HepG2 (cell line): ENCODE results near the gene PKD1L1.

ENCODE experiments used
- HDAC2 ChIP-seq: sonication (generic); formaldehyde crosslinking; IDR thresholded peaks from 2 replicates; pipeline ENCODE4 v1.4.0; 2020; ENCODE audit warnings: missing genetic modification reagents
- MNT ChIP-seq: fragments of 450-650 bp; IDR thresholded peaks from 2 replicates; pipeline ENCODE4 v1.6.1; 2016
- RBM22 ChIP-seq: fragments of 200-400 bp; formaldehyde crosslinking; optimal IDR thresholded peaks from 2 replicates; pipeline ENCODE3; 2017; ENCODE audit warnings: mild to moderate bottlenecking, low read length, moderate library complexity
- REST ChIP-seq, 2 experiments: IDR thresholded peaks; 2 replicates each; pipeline ENCODE4 v1.6.1; 2011 to 2012; ENCODE audit warnings: low read length in 2 of 2, borderline replicate concordance in 1 of 2, low read depth in 1 of 2, mild to moderate bottlenecking in 1 of 2, moderate library complexity in 1 of 2
- ZFX ChIP-seq: sonication (generic); formaldehyde crosslinking; IDR thresholded peaks from 2 replicates; pipeline ENCODE4 v1.4.0; 2020; ENCODE audit warnings: mild to moderate bottlenecking, low read depth, missing genetic modification reagents, moderate library complexity
- ZKSCAN1 ChIP-seq: fragments of 150-350 bp; IDR thresholded peaks from 2 replicates; pipeline ENCODE4 v1.6.1; 2014; ENCODE audit warnings: low read length
- ZNF343 ChIP-seq: sonication (generic); formaldehyde crosslinking; IDR thresholded peaks from 2 replicates; pipeline ENCODE4 v1.4.0; 2020; ENCODE audit warnings: mild to moderate bottlenecking, missing genetic modification reagents
- ZNF737 ChIP-seq: sonication (generic); formaldehyde crosslinking; IDR thresholded peaks from 2 replicates; pipeline ENCODE4 v1.5.0; 2020; ENCODE audit warnings: missing genetic modification reagents, mild to moderate bottlenecking, borderline replicate concordance
- TF ChIP-seq, protein P1 (sequence below): sonication (generic); formaldehyde crosslinking; IDR thresholded peaks from 2 replicates; pipeline ENCODE4 v1.5.0; 2020; ENCODE audit warnings: mild to moderate bottlenecking, missing genetic modification reagents, moderate library complexity
- TF ChIP-seq, protein P2 (sequence below), 2 experiments: sonication (generic) in 1 of 2; formaldehyde crosslinking in 1 of 2; IDR thresholded peaks; 2 replicates each; pipeline versions ENCODE4 v1.5.1 to v1.6.1; 2011 to 2020; ENCODE audit warnings: borderline replicate concordance in 1 of 2, low read depth in 1 of 2, low read length in 1 of 2, mild to moderate bottlenecking in 1 of 2, missing genetic modification reagents in 1 of 2, moderate library complexity in 1 of 2

DNA sequence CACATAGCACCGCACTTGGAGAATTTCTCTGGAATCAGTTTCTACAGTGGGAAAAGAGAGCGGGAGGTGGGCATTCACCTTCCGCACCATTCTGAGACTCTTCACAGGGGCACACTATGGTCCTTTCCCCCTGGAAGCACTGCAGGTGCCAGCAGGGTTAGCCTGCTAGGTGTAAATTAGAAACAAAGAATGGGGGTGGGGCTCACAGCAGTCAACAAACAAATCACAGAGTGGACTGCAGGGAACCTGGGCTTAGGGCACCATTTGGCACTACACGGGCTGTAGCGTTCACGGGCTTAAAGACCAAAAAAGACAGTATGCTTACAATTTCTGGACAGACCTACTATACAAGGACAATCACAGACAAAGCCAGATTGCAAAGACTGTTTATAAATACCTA is 8.0 kb upstream of the PKD1L1 start:
- TF ChIP-seq MNT (no peak), ZKSCAN1 (no peak), ZNF343 (CRISPR knock-in tag) (no peak), RBM22 (no peak), ZNF737 (CRISPR knock-in tag) (no peak), HDAC2 (no peak), ZFX (CRISPR knock-in tag) (no peak), REST (IDR thresholded peaks at IDR 0.05; ENCODE audit: borderline replicate concordance in 1 of 2, low read depth in 1 of 2, low read length in 2 of 2) (no peak)
- TF ChIP-seq, protein P1, sequence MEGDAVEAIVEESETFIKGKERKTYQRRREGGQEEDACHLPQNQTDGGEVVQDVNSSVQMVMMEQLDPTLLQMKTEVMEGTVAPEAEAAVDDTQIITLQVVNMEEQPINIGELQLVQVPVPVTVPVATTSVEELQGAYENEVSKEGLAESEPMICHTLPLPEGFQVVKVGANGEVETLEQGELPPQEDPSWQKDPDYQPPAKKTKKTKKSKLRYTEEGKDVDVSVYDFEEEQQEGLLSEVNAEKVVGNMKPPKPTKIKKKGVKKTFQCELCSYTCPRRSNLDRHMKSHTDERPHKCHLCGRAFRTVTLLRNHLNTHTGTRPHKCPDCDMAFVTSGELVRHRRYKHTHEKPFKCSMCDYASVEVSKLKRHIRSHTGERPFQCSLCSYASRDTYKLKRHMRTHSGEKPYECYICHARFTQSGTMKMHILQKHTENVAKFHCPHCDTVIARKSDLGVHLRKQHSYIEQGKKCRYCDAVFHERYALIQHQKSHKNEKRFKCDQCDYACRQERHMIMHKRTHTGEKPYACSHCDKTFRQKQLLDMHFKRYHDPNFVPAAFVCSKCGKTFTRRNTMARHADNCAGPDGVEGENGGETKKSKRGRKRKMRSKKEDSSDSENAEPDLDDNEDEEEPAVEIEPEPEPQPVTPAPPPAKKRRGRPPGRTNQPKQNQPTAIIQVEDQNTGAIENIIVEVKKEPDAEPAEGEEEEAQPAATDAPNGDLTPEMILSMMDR, result no peak
- TF ChIP-seq, protein P2, sequence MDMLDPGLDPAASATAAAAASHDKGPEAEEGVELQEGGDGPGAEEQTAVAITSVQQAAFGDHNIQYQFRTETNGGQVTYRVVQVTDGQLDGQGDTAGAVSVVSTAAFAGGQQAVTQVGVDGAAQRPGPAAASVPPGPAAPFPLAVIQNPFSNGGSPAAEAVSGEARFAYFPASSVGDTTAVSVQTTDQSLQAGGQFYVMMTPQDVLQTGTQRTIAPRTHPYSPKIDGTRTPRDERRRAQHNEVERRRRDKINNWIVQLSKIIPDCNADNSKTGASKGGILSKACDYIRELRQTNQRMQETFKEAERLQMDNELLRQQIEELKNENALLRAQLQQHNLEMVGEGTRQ (IDR thresholded peaks at IDR 0.05; ENCODE audit: low read depth, low read length), result no peak
- TF ChIP-seq, protein P2 (CRISPR knock-in tag; IDR thresholded peaks at IDR 0.05; ENCODE audit: borderline replicate concordance), result no peak
